ENCODE measurements around the gene HBP1. TPM values are rescaled to one million over a fixed set of nuclear protein-coding genes. Genes with fewer than 3 reads are reported as not detected.
"Not testable (repeated sequence)": the region's sequence is repeated elsewhere in the genome, so short reads cannot be mapped to it uniquely, and the experiment has no call there.

Gene HBP1
- total RNA-seq, 2 donors from 2014 or later, result 30.3 to 48.8 TPM

- no peaks in the 10 kb centered on the region for H3K27me3 ChIP-seq
- 67 to 73% methylated on average over 1 of the region's 1 CpG for WGBS, 2 donors
These were observed 18.9 kb upstream of the HBP1 start for GRCh38 chr7:107149863-107150262.

GRCh38 chr7:107150375-107151073 is 18.3 kb upstream of the HBP1 start:
- Histone ChIP-seq H3K27ac (no peak overlapping the region), H3K4me3 (no peak overlapping the region), H3K36me3 (replicated peaks in 1 of 2; ENCODE audit: insufficient read depth in 1 of 2, low read depth in 2 of 2) (no peaks in the 10 kb centered on the region), H3K4me1 (no peaks in the 10 kb centered on the region), H3K27me3 (no peaks in the 10 kb centered on the region), H3K9me3 (no peaks in the 10 kb centered on the region)
- 21% methylated on average over 4 of the region's 4 CpGs for WGBS, 2 donors
- ATAC-seq, result peak; percentile 52
- peak; percentile 66 to 85 (median 82) for DNase-seq
- intact Hi-C loops (cut with DNase I), result no loop called here
- no peak for TF ChIP-seq POLR2A (IDR thresholded peaks at IDR 0.05)
- TF ChIP-seq CTCF (IDR thresholded peaks at IDR 0.05), result peak; percentile 16 to 63 (median 57)

More at GRCh38 chr7:107149863-107150262, 18.9 kb upstream of the HBP1 start:
- intact Hi-C loops (cut with DNase I), result loop anchor here (5.0 kb wide), 1 partner anchor 358 kb away; no protein-coding TSS in a partner anchor
- Histone ChIP-seq H3K4me1 (peaks cover 3% of the 10 kb centered on the region), H3K9me3 (no peaks in the 10 kb centered on the region), H3K4me3 (no peak overlapping the region), H3K36me3 (replicated peaks in 1 of 2; ENCODE audit: insufficient read depth in 1 of 2, low read depth in 2 of 2) (no peaks in the 10 kb centered on the region), H3K27ac (no peak overlapping the region)
- TF ChIP-seq POLR2A (IDR thresholded peaks at IDR 0.05) (no peak), CTCF (IDR thresholded peaks at IDR 0.05) (no peak)
- DNase-seq (no peak), ATAC-seq (no peak)

- TF ChIP-seq CTCF (IDR thresholded peaks at IDR 0.05), result no peak
- no peak for TF ChIP-seq POLR2A (IDR thresholded peaks at IDR 0.05)
- intact Hi-C loops (cut with DNase I), result no loop called here
These were observed 17.3 kb upstream of the HBP1 start for GRCh38 chr7:107151538-107151937.

GRCh38 chr7:107152011-107152410 is 16.8 kb upstream of the HBP1 start:
- intact Hi-C loops (cut with DNase I), result no loop called here
- Histone ChIP-seq H3K27me3 (no peaks in the 10 kb centered on the region), H3K4me1 (no peaks in the 10 kb centered on the region), H3K27ac (no peak overlapping the region), H3K36me3 (replicated peaks in 1 of 2; ENCODE audit: insufficient read depth in 1 of 2, low read depth in 2 of 2) (no peaks in the 10 kb centered on the region), H3K9me3 (no peaks in the 10 kb centered on the region), H3K4me3 (no peak overlapping the region)
- ATAC-seq, result no peak
- 31 to 45% methylated on average over 4 of the region's 4 CpGs for WGBS, 2 donors
- TF ChIP-seq POLR2A (IDR thresholded peaks at IDR 0.05) (no peak), CTCF (IDR thresholded peaks at IDR 0.05) (no peak)
- no peak for DNase-seq

More at GRCh38 chr7:107151538-107151937, 17.3 kb upstream of the HBP1 start:
- no peaks in the 10 kb centered on the region for H3K9me3 ChIP-seq
- no peaks in the 10 kb centered on the region for H3K4me1 ChIP-seq
- no peak for DNase-seq
- H3K36me3 ChIP-seq (replicated peaks in 1 of 2; ENCODE audit: insufficient read depth in 1 of 2, low read depth in 2 of 2), result no peaks in the 10 kb centered on the region
- 75 to 76% methylated on average over 7 of the region's 7 CpGs for WGBS, 2 donors
- H3K27ac ChIP-seq, result no peak overlapping the region
- no peaks in the 10 kb centered on the region for H3K27me3 ChIP-seq
- H3K4me3 ChIP-seq, result no peak overlapping the region
- no peak for ATAC-seq

GRCh38 chr7:107154826-107155225 is 14.0 kb upstream of the HBP1 start:
- intact Hi-C loops (cut with DNase I), result no loop called here
- H3K27ac ChIP-seq, result no peak overlapping the region
- H3K9me3 ChIP-seq, result no peaks in the 10 kb centered on the region
- no peak overlapping the region for H3K4me3 ChIP-seq
- ATAC-seq (no peak), DNase-seq (no peak)
- TF ChIP-seq POLR2A (IDR thresholded peaks at IDR 0.05) (no peak), CTCF (IDR thresholded peaks at IDR 0.05) (no peak)
- H3K36me3 ChIP-seq (replicated peaks in 1 of 2; ENCODE audit: insufficient read depth in 1 of 2, low read depth in 2 of 2), result no peaks in the 10 kb centered on the region
- H3K4me1 ChIP-seq, result no peaks in the 10 kb centered on the region
- no peaks in the 10 kb centered on the region for H3K27me3 ChIP-seq
- 90 to 92% methylated on average over 6 of the region's 6 CpGs for WGBS, 2 donors

- intact Hi-C loops (cut with DNase I); ATAC-seq; H3K4me3 ChIP-seq; H3K9me3 ChIP-seq; DNase-seq; H3K36me3 ChIP-seq (replicated peaks in 1 of 2; ENCODE audit: insufficient read depth in 1 of 2, low read depth in 2 of 2); H3K4me1 ChIP-seq; H3K27me3 ChIP-seq; H3K27ac ChIP-seq: not testable (repeated sequence)
- WGBS, 2 donors, result 89 to 92% methylated on average over 3 of the region's 3 CpGs
These were observed 13.1 kb upstream of the HBP1 start for GRCh38 chr7:107155726-107156125.

Measured in body of pancreas (tissue), 4 donors.